Sigmoid colon (tissue), 7 donors: ENCODE data around the gene ZNF624. TPM values are rescaled to one million over a fixed set of nuclear protein-coding genes. Genes with fewer than 3 reads are reported as not detected.
"Not testable (repeated sequence)": the region's sequence is repeated elsewhere in the genome, so short reads cannot be mapped to it uniquely, and the experiment has no call there.

Source experiments
- DNase-seq: peaks from one replicate; pipeline ENCODE4 v3.0.0-alpha.2; 2019
- H3K27ac ChIP-seq, 4 donors: fragments of 200-600 bp; sonication (generic); one replicate each; pipeline ENCODE4 v1.5.1; 2016 to 2019; ENCODE audit warnings: mild to moderate bottlenecking in 1 of 4
- H3K27me3 ChIP-seq, 3 donors: fragments of 200-600 bp; sonication (generic); one replicate each; pipeline ENCODE4 v1.5.1; 2019; ENCODE audit warnings: mild to moderate bottlenecking in 1 of 3
- H3K36me3 ChIP-seq, 4 donors: fragments of 200-600 bp; sonication (generic); one replicate each; pipeline ENCODE4 v1.5.1; 2016 to 2019
- H3K4me1 ChIP-seq, 4 donors: fragments of 200-600 bp; sonication (generic); one replicate each; pipeline ENCODE4 v1.5.1; 2017 to 2019
- H3K4me3 ChIP-seq, 4 donors: fragments of 200-600 bp; sonication (generic); one replicate each; pipeline ENCODE4 v1.5.1; 2017 to 2019; ENCODE audit warnings: mild to moderate bottlenecking in 2 of 4, moderate library complexity in 1 of 4
- H3K9me3 ChIP-seq, 4 donors: fragments of 200-600 bp in 3 of 4; sonication (generic) in 3 of 4; one replicate each; pipeline versions ENCODE4 v1.5.1 to v1.6.1; 2013 to 2019
- CTCF ChIP-seq, 4 experiments: fragments of 450-650 bp in 3 of 4; fragments of 200-600 bp in 1 of 4; IDR thresholded peaks; one replicate each; pipeline ENCODE4 v1.5.1; 2016 to 2019; ENCODE audit warnings: antibody characterized with exemption in 4 of 4, mild to moderate bottlenecking in 3 of 4, moderate library complexity in 2 of 4
- EP300 ChIP-seq, 4 donors: sonication (generic); formaldehyde crosslinking; IDR thresholded peaks; one replicate each; pipeline ENCODE4 v1.6.1; 2017; ENCODE audit warnings: antibody characterized with exemption in 4 of 4
- POLR2A ChIP-seq, 2 donors: fragments of 450-650 bp; IDR thresholded peaks; one replicate each; pipeline ENCODE4 v1.6.1; 2016; ENCODE audit warnings: antibody characterized with exemption in 2 of 2, mild to moderate bottlenecking in 2 of 2, moderate library complexity in 2 of 2
- POLR2AphosphoS5 ChIP-seq, 4 donors: sonication (generic); formaldehyde crosslinking; IDR thresholded peaks; one replicate each; pipeline ENCODE4 v1.6.1; 2017; ENCODE audit warnings: antibody characterized with exemption in 4 of 4
- WGBS, 2 donors: extraction: QIAGEN DNeasy Blood & Tissue Kit; methylation state at CpG; one replicate each; pipeline ENCODE4 v1.1.7; 2013; 5-methylcytosine and 5-hydroxymethylcytosine counted together
- intact Hi-C: fragments of 100-400 bp; cut with DNase I; formaldehyde crosslinking; loops from one replicate; pipeline ENCODE4 v1.15.1; 2023
- polyA plus RNA-seq, 3 donors: library from polyadenylated mRNA; stranded (reverse); fragments of 200-250 nt; gene quantifications; one replicate each; pipeline ENCODE4 v1.2.3, GENCODE V29; 2013
- total RNA-seq, 4 donors: library from RNA; depleted of rRNA; stranded (reverse); fragments of >200 nt; gene quantifications; one replicate each; pipeline ENCODE4 v1.1.0, GENCODE V29; 2016
- donor health status: healthy with polysubstance abuse.
- donor health status: Bipolar disorder and iron deficiency.
- donor health status: healthy.

Gene ZNF624
- total RNA-seq: 1 to 10 TPM; 1.2 to 4.4 (median 2.9) TPM
- polyA plus RNA-seq: 1 to 10 TPM; 1.2 to 1.3 (median 1.2) TPM

DNA sequence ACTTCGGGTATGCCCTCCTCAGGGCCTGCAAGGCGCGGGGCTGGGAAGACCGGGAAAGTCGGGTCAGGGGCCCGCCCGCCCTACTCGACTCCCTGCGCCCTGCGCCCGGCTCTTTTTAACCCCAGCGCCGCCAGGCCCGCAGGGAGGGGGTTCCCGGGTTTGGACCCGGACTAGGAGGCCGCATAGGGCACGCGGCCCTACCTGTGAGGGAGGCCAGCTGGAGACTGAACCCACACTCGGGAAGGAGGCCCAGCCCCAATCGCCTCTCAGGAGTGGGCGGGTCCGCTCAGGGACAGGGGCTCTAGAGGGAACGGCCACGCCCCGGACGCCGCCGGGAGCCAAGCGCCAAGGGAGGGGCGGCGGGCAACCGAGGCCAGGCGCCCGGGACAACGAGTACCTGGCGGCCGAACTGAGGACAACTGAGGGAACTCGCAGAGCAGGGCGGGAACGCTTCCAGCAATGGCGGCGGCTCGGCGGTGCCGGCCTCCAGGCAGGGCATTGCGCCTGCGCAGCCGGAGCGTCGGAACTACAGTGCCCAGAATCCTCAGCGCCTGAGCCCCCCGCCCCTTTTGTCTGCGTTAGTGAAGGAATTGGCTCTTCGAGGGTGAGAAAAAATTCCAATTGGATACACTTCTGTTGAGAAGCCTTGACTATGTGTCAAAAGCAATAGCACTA is at the start of gene ZNF624:
ZNF624 (minus strand) TSS at position 484 of the 675 bp plus-strand sequence.
- WGBS, 2 donors: 0% methylated on average over 55 of the region's 55 CpGs
- peak; percentile 98 for DNase-seq
- TF ChIP-seq CTCF (IDR thresholded peaks at IDR 0.05) (no peak), EP300 (IDR thresholded peaks at IDR 0.05) (peak in 3 of 4 donors; percentile 45 to 88 (median 66)), POLR2AphosphoS5 (IDR thresholded peaks at IDR 0.05) (peak; percentile 81 to 94 (median 88)), POLR2A (IDR thresholded peaks at IDR 0.05) (peak; percentile 78 to 89)
- Histone ChIP-seq H3K4me1 (peaks cover 0 to 20% (median 12%) of the 10 kb centered on the region in 4 donors), H3K9me3 (no peaks in the 10 kb centered on the region), H3K36me3 (peaks cover 0 to under 1% (median 0%) of the 10 kb centered on the region in 4 donors), H3K27ac (peak within 1 kb of the TSS; percentile 89 to 93 (median 91)), H3K27me3 (no peaks in the 10 kb centered on the region), H3K4me3 (peak within 1 kb of the TSS; percentile 48 to 79 (median 68))
- intact Hi-C loops: loop anchor here (5.0 kb wide), 1 partner anchor 66 kb away; no protein-coding TSS in a partner anchor

DNA sequence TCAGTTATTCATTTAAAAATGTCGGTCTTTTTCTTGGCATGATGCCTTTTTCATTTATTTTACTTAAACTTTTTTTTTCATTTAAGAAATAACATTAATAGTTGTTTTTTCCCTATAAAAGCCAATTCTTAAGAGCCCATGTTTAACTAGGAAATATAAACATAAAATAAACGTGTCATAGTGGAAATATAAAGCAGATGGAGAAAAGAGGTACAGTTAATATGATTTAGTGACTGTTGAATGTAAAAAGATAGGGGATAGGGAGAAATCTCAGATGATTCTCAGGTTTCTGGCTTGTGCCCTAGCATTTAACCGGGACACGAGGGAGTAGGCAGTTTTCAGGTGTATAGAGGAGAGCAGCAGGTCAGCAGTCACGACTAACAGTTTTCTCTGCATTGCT is 44.0 kb upstream of the ZNF624 start:
- intact Hi-C loops, DNase-seq, H3K36me3 ChIP-seq, H3K9me3 ChIP-seq, H3K27me3 ChIP-seq, H3K27ac ChIP-seq, H3K4me3 ChIP-seq, H3K4me1 ChIP-seq: not testable (repeated sequence)
- WGBS, 2 donors: 54 to 69% methylated on average over 5 of the region's 5 CpGs
- TF ChIP-seq POLR2AphosphoS5 (IDR thresholded peaks at IDR 0.05): peak in 2 of 4 donors; percentile 59 to 62

DNA sequence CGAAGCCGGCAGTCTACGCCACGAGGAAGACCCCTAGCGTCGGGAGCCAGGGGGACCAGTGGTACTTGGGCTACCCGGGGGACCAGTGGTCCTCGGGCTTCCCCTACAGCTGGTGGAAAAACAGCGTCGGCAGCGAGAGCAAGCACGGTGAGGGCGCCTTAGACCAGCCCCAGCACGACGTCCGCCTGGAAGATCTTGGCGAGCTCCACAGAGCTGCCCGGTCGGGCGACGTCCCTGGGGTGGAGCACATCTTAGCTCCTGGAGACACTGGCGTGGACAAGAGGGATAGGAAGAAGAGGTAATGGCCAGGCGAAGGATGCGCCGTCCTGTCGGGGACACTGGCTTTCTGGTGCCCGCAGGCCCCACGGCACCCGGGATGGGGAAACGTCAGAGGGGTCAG is 36.8 kb upstream of the ZNF624 start:
- WGBS, 2 donors: 82 to 84% methylated on average over 30 of the region's 30 CpGs
- H3K9me3 ChIP-seq, intact Hi-C loops, H3K36me3 ChIP-seq, H3K4me1 ChIP-seq, H3K27me3 ChIP-seq, DNase-seq: not testable (repeated sequence)
- H3K27ac ChIP-seq: peak overlapping the region in 1 of 4 donors; percentile 31
- H3K4me3 ChIP-seq: peak overlapping the region in 2 of 4 donors; percentile 3 to 34

DNA sequence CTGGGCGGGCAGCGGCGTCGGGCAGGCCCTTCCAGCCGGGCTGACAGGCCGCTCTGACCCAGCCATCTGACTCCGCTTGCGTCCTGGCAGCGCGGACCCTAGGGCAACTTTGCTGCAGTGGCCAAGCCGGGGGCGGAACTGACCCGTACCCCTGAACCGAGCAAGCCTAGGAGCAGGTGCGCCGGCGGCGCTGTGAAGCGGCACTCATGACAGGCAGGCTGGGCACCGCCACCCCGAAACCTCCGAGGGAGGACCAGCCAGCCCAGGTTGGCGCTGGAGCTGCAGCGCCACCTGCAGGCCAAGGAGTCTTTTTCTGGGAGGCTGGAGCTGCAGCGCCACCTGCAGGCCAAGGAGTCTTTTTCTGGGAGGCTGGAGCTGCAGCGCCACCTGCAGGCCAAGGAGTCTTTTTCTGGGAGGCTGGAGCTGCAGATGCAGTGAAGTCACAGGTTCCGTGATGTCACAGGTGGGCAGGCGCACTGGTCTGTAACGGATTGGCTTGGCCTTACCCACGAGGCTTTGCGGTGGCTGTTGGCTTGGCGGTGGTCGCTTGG is 36.2 kb upstream of the ZNF624 start, which contains the start of gene CCDC144A:
CCDC144A (plus strand) TSS at position 511 of the 551 bp plus-strand sequence. CDS start 160 bp downstream, outside the sequence.
- H3K9me3 ChIP-seq, H3K27me3 ChIP-seq, intact Hi-C loops, H3K36me3 ChIP-seq, H3K4me1 ChIP-seq, DNase-seq: not testable (repeated sequence)
- peak in 1 of 4 donors; percentile 13 for TF ChIP-seq POLR2AphosphoS5 (IDR thresholded peaks at IDR 0.05)
- peak in 3 of 4 experiments; percentile 17 to 80 (median 38) for TF ChIP-seq CTCF (IDR thresholded peaks at IDR 0.05)
- Histone ChIP-seq H3K4me3 (peak within 1 kb of the TSS in 2 of 4 donors; percentile 3 to 34), H3K27ac (peak within 1 kb of the TSS in 1 of 4 donors; percentile 31)
- 72 to 77% methylated on average over 33 of the region's 33 CpGs for WGBS, 2 donors

DNA sequence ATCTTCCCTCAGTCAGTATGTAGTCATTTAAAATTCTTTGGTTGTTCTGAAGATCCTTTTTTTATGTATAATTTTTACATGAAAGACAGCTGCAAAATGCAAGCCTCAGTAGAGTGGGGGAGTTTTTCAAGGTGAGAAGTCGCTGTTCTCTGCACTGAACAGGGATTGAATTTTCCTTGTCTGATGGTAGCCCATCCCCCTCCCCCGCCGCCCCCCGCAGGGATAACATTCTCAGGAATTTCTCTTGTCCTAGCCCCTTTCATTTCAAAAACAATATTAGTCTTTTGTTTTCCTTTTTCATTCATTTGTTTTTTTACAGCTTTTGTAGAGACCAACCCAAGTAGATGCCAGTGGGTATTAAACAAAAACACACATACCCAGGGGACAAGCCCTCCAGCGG is 33.5 kb upstream of the ZNF624 start:
- H3K36me3 ChIP-seq, H3K9me3 ChIP-seq, DNase-seq, H3K4me1 ChIP-seq, H3K27ac ChIP-seq, intact Hi-C loops, H3K4me3 ChIP-seq: not testable (repeated sequence)
- WGBS, 2 donors: 64 to 84% methylated on average over 5 of the region's 5 CpGs
- H3K27me3 ChIP-seq: peaks cover 0 to 11% (median 0%) of the 10 kb centered on the region in 3 donors

GRCh38 chr17:16686019-16686418 is 32.4 kb upstream of the ZNF624 start:
- DNase-seq, H3K36me3 ChIP-seq, H3K4me1 ChIP-seq, H3K4me3 ChIP-seq, H3K9me3 ChIP-seq, H3K27ac ChIP-seq, intact Hi-C loops: not testable (repeated sequence)
- 93 to 96% methylated on average over 4 of the region's 4 CpGs for WGBS, 2 donors
- H3K27me3 ChIP-seq: peaks cover 0 to 11% (median 2%) of the 10 kb centered on the region in 3 donors

GRCh38 chr17:16683290-16684138 is 29.9 kb upstream of the ZNF624 start:
- peaks cover 0 to 11% (median 2%) of the 10 kb centered on the region in 3 donors for H3K27me3 ChIP-seq
- H3K36me3 ChIP-seq, DNase-seq, H3K9me3 ChIP-seq, H3K4me1 ChIP-seq, intact Hi-C loops, H3K27ac ChIP-seq: not testable (repeated sequence)
- WGBS, 2 donors: 45 to 46% methylated on average over 44 of the region's 44 CpGs
- peak overlapping the region in 2 of 4 donors; percentile 15 to 32 for H3K4me3 ChIP-seq
